HG03196 (cell line): ENCODE data around the gene OR5M11.
"Not testable (repeated sequence)": the region's sequence is repeated elsewhere in the genome, so short reads cannot be mapped to it uniquely, and the experiment has no call there.

Experiments used
- ATAC-seq: cut with Tn5 transposase; IDR thresholded peaks from one replicate; pipeline ENCODE4 v1.9.1; 2021; ENCODE audit not compliant: unreplicated experiment

OR5M11 gene

DNA sequence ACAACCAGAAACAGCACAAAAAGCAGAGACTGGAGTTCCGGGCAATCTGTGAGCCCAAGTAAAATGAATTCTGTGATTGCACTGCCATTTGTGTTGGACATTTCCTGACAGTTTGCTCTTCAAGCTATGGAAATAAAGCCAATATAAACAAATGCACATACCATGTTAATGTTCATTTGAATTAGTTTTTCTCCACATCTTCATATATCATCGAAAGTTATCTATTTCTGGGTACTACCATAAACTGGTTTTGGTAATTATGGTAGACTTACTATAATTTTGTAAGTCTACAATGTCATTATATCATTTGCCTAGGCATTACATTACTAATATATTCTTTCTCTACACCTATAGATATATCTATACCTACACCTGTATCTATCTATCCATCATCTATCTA, at the start of gene OR5M11:
Gene OR5M11, minus strand, starts transcription at position 101 of the 400 bp plus-strand sequence. Its CDS starts 0 bp downstream, at position 101.
- no peak for ATAC-seq

DNA sequence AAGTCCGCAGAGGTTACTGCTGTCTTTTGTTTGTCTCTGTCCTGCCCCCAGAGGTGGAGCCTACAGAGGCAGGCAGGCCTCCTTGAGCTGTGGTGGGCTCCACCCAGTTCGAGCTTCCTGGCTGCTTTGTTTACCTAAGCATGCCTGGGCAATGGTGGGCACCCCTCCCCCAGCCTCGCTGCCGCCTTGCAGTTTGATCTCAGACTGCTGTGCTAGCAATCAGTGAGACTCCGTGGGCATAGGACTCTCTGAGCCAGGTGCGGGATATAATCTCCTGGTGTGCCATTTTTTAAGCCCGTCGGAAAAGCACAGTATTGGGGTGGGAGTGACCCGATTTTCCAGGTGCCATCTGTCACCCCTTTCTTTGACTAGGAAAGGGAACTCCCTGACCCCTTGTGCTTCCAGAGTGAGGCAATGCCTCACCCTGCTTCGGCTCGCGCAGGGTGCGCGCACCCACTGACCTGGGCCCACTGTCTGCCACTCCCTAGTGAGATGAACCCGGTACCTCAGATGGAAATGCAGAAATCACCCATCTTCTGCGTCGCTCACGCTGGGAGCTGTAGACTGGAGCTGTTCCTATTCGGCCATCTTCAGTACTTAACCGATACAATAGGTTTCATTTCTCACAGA, 49.1 kb upstream of the OR5M11 start:
- not testable (repeated sequence) for ATAC-seq

DNA sequence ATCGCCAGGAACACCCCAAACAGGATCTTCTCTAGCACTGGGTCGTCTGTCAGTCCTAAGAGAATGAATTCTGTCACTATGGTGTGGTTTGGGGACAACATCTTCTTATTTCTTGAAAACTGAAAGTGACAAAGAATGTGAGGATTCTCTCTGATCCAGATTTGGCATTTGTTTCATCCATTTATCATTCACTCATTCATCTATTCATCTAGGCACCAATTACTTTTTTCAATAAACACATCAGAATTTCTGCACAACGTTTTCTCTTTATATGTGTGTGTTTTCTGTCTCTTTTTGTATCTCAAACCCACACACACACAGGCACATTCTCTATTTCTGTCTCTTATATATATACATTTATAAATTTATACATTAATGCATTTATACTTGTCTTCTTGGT, 34.6 kb upstream of the OR5M11 start, which contains the start of gene OR5M10:
Gene OR5M10, minus strand, starts transcription at position 101 of the 400 bp plus-strand sequence. Its CDS starts 0 bp downstream, at position 101.
- ATAC-seq = no peak

DNA sequence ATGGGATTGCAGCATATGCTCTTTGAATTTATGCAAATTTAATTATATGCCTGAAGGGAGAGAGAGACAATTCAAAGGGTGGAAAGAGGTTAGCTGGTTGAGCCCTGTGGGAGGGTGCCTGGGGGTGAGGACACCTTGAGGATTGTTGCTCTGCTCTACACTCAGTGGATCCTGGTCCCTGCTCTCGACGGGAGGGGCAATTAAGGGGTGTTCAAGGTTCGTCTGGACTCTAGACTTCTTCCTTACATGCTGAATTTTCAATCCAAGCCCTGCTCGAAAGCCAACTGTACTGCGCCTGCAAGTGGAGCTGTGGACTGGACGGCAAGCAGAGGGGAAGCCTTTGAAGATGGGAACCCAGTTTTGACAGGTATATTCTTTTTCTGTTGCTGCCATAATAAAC, 15.5 kb upstream of the OR5M11 start:
- no peak for ATAC-seq

DNA sequence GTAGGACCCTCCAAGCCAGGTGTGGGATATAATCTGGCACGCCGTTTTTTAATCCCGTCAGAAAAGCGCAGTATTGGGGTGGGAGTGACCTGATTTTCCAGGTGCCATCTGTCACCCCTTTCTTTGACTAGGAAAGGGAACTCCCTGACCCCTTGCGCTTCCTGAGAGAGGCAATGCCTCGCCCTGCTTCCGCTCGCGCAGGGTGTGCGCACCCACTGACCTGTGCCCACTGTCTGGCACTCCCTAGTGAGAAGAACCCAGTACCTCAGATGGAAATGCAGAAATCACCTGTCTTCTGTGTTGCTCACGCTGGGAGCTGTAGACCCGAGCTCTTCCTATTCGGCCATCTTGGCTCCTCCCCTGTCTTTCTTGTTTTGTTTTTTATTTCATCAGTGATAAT, 11.6 kb upstream of the OR5M11 start:
- not testable (repeated sequence) for ATAC-seq

DNA sequence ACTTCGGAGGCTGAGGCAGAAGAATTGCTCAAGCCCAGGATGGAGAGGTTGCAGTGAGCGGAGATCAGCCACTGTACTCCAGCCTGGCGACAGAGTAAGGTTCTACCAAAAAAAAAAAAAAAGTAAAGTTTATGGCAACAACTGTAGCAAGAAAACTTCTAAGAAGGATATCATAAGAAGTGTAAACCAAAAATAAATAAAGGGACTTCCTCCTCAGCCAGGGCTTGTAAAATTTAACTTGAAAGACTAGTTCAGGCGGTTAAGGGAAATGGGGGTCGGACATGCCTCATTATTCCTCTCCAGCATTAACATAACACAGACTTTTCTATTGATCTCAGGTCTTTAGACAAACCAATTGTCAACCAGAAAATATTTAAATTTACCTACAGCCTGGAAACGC, 2.5 kb upstream of the OR5M11 start:
- ATAC-seq = no peak

DNA sequence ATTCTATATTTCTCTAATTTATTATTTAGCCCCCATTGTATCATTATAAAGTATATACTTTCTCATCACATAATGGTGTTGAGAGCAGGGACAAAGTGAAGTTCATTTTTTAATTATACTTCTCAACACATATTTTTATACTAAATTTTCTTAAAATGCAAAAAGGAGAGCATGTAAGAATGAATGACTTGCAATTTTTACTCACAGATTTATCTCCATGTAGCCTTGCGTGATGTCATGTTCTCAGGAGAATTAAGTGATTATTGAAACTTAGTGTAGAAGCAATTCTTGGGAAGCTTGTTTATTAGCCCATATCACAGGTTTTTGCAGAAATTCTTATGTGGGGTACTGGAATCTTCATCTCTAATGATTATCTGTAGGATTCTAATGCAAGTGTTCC, 682 bp upstream of the OR5M11 start:
- ATAC-seq = no peak

DNA sequence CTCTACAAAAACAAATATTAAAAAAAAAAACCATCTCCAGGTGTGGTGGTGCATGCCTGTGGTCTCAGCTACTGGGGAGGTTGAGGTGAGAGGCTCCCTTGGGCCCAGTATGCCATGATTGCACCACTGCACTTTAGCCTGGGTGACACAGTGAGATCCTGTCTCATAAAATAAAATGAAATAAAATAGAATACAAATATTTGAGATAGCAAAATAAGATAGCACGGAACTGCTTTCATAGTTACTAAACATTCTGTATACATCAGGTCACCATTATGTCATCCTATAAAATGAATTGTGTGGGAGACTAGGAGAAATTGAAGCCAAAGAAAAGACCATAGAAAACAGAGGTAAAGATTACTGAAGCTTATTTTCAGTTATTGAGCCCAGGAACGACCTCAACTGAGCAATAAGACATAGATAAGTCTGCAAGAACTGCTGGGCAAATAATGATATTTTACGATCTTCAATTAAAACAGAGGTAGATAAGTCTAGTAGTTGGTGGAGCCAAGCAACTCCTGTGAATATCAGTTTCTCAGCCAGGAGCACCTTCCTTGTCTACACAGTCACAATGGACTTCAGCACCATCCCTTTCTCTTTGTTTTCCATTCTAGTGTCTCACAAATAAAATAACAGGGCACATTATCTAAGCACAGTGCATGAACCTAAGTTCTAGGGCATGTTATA, 9.9 kb downstream of the OR5M11 start:
- ATAC-seq = no peak

DNA sequence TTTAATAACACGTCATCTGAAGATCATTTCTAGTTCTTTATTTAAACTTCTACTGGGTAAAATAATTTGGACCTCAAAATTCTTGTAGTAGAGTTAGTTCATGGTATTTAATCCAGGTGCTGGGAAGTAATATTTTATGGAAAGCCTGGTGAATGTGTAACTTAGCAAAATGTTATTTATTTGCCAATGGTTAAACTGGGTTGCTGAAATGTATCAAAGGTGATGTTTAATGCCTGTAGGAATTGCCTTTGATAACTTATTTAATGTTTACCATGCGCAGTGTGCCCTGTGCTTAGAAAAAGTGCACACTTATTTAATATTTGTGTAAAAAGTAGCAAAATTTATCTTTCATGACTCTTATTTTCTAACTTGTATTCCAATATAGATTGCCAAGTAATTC, 11.2 kb downstream of the OR5M11 start:
- no peak for ATAC-seq

DNA sequence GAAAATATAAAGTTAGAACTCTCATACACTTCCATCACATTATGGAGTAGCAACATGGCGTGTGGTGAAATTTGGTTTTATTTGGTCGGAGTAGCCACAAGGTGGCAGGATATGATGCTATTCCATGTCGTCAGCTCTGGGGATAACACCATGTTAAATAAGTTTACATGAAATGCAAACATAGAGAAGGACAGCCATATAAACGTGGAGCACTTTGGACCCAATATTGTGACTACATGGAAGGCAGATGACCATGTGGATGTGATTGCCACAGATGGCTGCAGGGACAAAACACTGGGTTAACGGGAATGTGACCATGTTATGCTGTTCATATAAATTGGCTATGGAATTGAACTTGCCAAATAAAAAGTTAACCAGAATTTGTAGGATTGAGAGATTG, 21.0 kb downstream of the OR5M11 start:
- ATAC-seq = no peak

DNA sequence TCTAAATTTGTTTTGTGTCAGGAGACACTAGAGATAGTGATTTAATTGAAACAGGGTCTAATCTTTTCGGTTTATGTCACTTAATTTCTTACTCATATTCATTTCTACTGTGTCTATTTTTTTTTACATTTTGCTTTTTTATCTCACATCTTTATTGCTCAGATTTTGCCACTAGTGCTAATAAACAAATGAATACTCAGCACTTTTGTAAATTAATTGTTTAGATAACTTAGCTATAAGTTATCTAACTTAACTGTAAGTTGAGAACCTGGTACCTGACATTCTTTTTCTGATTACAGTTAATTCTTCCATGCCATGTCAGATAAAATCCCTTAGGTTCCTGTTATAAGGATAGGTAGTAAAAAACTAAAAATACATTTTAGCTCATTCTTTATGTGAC, 29.8 kb downstream of the OR5M11 start:
- ATAC-seq = no peak

DNA sequence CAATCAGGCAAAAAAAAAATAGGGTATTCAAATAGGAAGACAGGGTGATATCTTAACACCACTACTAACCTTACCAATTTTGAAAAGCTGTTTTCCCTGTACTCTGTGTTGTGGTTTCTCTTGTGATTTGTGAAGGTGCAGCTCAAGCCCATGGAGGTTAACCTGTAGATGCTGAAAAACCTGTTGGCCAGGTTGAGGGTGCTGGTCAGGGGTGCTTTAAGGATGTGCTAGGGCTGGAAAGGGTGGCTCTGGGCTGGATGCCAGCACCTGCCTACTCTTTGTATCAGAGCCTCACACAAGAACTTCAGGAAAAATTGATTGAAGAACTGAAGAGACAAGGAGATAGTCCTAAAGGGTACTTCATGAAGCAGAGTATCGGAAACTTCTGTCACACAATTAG, 33.6 kb downstream of the OR5M11 start:
- no peak for ATAC-seq

DNA sequence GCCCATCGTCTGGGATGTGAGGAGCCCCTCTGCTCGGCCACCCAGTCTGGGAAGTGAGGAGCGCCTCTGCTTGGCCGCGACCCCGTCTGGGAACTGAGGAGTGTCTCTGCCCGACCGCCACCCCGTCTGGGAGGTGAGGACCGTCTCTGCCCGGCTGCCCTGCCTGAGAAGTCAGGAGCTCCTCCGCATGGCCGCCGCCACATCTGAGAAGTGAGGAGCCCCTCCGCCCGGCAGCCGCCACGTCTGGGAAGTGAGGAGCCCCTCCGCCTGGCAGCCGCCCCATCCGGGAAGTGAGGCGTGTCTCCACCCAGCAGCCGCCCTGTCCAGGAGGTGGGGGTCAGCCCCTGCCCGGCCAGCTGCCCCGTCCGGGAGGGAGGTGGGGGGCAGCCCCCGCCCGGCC, 46.0 kb downstream of the OR5M11 start:
- ATAC-seq = no peak

DNA sequence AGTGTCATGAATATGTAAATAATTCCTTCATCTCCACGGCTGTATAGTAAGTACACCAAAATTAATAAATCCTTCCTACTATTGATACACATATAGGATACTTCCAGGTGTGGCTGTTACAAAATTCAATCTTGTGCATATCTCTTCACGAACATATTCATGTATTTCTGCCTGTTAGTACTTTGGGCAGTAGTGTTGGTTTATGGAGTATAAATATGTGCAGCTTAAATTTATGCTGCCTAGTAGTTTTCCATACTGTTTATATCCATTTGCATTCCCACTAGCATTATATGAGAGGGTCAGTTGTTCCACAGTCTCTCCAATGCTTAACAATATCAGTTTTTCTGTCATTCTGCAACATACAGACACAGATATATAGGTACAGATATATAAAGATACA, 47.9 kb downstream of the OR5M11 start:
- no peak for ATAC-seq
